Activated T-helper 1 cell treated with Interleukin-2 at 50 U/mL for 16 hours (primary cell): Measurements from ENCODE around the gene SERPINE2.

Experiments used
- DNase-seq: peaks from one replicate; pipeline ENCODE4 v3.0.0-alpha.2; 2020; ENCODE audit warnings: low read depth

SERPINE2 gene

DNA sequence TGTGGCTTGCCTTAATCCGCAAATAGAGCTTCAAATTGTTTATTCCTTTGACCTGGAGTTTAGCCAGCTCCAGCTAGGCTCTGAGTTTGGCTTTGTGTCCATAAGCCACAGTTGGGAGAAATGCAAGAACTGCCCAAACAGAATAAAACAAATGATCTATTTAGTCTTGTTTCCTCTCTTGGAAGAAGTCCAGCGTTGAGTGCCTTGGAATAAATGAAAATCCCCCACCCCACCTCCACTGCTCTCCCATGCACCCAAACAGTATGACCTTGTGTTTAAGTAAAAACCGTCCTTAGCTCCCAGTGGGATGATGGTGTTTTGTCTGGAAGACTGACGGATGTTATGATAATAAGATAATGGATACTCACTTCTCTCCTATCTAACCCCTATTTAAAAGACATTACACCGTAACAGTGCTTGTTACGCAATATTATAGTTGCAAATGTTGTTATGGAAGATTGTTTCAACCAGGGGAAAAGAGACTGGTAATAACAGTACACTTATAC, 3.2 kb upstream of the SERPINE2 start:
- DNase-seq, result no peak

DNA sequence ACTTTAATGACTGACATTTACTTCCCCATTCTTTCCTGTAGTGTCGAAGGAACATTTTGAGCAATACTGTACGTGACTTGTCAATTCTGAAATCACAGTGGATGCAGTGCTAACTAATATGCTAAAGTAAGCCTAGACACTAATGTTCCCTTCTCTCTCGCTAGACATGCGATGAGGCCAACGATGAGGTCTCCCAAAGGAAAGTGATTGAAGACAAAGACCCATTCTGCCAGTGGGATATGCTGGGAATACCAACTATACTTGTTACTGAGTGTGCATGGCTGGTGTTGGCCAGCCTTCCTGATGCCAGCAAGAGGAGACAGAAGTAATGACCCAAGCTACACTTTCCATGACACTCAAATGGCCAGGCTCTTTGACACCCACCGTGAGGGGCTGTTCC, 2.5 kb upstream of the SERPINE2 start:
- DNase-seq, result no peak

DNA sequence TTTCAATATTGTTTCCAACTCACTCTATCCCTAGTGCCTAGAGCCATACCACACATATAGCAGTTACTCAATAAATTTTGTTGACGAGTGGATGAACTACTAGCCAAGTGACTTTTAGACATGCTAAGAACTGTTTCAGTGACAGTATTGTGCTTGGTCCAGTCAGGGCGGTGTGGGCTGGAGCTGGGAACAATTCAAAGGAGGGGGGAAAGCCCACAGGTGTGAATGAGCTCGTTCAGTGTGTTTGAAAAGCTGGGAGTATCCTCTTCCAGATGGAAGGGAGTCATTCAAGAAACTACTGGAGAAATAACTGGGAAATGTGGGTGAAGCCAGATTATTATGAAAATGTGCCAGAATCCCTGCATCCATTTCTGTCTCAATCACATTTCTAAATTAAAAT, 1.7 kb upstream of the SERPINE2 start:
- no peak for DNase-seq

DNA sequence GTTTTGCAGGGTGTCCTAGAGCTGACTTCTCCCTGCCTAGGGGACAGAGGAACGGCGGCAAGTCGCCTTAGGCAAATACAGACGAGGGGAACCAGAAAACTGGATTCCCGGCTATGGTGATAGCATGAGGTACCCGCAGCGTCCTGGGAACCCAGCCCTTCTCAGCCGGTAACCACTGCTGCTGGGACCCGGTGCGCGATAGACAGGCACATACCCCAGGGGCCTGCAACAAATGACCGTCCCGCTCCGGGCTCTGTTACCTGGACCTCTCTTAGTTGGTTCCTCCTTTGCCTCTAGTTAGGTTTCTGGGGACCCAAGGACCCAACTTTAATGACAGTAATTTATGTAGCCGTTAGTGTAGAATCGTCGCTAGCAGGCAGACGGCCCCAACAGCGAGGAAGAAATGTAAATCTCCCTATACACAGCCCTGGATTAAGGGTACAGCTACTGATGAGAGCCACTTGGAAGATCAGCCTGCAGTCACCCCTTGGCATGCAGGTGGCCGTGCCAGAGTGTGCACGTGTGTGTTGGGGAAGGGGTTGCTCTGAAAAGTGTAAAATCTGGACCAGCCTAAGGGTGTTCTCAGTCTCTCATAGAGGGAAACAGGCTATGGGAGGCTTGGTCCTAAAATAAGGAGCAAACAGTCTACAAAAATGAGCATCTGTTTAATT, 819 bp upstream of the SERPINE2 start:
- no peak for DNase-seq

DNA sequence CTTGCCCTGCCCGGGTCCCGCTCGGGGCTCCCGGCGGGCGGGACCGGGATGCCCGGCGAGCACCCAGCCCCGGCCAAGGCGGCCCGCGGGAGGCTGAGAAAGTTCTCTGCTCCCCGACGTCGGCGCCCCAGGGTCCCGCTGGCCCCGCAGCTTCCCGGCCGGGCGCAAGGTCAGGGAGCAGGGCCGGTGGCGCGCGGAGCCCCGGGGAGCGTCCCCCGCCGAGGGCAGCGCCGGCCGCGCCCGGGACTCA, 331 bp downstream of the SERPINE2 start:
- DNase-seq, result no peak

DNA sequence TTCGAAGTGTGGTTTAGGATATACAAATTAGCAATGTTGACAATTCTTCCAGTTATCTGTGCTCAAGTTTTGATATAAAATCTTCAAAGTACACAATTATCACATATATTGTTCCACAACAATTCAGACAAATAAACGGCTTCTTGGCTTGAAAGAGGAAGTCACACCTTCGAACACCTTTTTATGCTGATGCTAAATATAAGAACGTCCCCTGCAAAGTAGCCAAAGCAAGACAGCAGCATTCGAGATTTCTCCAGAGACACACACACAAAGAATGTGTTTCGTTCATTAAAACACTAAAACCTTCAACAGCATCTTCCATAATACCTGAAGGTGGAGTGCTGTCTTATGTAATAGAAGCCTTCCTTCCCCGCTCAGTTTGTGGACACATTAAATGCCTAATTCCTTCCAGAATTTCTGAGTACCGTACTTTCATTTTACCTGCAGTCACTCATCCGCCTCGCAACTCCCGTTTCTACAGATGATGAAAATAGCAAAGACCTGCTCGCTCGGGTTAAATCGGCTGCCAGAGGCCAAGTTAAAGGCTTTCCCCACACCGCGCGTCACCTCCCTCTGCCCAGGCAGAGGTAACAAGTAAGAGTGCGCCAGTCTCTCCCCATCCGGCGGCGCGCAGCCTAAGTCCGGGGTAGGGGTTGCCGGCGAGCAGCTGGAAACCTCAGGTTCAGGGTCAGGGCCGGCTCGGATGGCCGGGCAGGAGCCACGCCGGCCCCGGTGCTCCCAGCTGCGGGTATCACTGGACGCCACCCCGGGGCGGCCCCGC, 847 bp downstream of the SERPINE2 start:
- DNase-seq, result peak; percentile 4

DNA sequence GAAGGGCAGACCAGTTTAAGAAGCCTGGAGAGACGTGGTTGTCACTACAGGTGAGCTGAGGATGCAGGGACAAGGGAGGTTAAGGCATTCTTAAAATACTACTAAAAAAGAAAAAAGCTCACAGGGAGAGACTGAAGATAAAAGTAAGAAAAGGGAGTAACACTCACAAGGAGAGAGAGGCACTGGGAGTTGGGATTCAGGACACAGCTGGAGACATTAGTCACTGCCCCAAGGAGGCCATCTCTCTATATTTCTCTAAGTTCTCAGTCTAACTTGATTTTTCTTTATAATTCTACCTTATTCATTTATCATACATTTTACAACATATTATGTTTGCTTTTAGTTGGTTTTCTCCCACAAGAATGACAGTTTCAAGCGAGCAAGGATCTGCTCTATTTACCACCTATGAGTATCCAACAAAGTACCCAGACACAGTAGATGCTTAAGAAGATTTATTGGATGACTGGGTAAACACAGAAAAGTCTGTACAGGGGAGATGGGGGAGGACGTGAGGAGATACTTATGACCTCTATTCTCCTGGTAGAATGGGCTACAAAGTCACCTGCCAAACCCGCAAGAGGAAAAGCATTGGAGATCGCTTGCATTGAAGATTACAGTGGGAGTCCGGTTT, 2.2 kb downstream of the SERPINE2 start:
- DNase-seq, result no peak

DNA sequence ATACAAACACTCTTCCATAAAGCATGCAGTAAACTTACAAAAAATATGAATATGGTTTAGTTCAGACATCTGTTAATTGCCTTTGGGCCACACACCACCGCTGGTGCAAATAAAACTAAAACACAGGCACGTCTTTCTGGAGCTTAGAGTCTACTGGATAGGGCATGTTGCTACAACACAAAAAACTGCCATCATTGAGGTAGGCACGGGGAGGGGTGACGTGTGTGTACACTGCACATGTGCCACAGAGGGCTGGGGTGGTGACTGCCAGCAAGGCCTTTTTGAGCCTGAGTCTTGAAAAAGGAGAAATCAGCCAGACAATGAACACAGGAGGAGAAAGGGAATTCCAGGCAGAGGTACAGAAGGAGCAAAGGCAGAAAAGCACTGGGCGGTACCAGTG, 5.1 kb downstream of the SERPINE2 start:
- no peak for DNase-seq

DNA sequence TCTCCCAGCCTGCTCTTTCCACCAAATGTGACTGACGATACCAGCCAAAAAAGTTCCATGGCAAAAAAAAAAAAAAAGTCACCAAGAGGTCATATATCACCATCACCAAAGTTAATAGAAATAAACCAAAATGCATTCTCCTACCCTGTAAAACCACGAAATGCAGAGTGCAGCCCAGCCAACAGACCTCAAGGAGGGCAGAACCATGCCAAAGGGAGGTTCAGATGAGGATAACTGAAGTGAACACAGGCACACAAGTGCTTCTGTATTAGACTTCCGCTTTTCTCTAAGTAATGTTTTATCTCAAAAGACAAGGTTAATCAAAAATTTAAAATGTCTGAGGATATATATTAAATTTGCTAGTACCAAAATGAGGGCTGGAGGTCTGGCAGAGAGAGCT, 5.5 kb downstream of the SERPINE2 start:
- no peak for DNase-seq

DNA sequence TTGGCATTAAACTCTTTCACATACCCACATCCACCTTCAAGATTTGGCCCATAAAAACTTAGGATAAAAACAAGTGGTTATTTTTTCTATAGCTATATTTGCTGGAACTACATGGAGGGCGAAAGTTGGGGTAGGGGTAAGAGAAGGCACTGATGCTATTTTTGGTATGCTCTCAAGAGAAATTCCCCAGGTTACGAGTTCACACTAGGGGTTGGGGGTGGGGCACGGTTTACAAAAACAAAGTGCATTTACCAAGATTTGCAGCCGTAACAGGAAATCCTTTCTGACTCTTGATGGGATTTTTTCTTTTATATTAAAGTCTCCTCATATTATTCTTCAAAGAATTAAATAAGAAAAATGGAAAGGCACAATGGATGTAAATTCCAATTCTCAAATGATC, 6.8 kb downstream of the SERPINE2 start:
- no peak for DNase-seq

DNA sequence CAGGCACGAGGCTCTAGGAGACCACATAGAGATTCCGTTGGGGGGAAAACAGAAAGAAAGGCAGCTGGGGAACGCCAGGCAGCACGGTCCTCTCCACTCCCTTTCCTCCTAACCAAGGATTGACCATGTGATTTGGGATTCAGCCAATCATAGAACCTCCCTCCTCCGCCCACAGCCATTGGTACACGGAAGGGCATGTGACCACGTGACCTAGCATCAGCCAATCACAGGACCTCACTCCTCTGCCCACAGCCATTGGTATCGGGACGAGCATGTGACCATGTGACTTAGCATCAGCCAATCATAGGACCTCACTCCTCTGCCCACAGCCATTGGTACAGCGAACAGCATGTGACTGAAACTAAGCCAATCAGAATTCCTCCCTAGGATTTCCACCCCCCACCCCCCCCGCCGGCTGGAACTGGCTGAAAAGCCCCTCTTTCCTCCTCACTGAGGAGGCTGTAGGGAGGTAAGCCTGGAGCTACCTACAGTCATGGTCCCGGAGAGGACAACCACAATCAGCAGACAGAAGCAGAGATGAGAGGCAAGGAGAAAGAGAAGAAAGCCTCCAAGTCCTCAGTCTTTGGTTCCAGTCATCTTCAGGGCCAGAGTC, 7.6 kb downstream of the SERPINE2 start:
- no peak for DNase-seq

DNA sequence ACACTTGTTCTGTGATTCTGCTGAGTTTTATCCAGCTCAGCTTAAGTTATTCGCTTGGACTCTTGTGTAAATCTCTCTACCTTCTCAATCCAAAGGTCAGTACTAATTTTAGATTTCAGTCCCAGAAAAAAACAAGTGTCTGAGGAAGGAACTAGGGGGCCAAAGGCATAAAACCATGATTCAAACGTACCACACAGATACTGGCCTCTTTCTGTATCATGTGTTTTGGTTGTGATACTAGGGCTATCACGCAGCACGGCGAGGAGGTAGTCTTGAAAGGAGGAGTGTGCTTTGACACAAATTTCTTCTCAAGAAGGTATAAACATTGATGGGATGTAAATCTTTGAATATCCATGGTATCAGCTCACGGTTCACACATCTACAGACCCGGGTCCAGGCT, 8.3 kb downstream of the SERPINE2 start:
- no peak for DNase-seq

DNA sequence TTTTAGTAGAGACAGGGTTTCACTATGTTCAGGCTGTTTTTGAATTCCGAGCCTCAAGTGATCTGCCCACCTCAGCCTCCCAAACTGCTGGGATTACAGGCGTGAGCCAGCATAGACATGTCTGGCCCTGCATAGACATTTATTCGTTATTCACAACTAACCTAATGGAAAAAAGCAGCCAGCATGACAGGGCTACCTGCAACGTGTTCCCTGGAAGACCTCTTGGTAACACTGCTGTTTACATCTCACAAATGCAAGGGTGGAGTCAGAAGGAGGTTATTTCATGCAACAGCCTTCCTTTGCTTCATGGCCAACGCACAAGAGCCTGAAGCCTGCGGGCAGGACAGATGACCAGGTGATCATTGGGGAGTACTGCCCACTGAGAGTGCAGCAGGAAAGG, 9.2 kb downstream of the SERPINE2 start:
- no peak for DNase-seq

DNA sequence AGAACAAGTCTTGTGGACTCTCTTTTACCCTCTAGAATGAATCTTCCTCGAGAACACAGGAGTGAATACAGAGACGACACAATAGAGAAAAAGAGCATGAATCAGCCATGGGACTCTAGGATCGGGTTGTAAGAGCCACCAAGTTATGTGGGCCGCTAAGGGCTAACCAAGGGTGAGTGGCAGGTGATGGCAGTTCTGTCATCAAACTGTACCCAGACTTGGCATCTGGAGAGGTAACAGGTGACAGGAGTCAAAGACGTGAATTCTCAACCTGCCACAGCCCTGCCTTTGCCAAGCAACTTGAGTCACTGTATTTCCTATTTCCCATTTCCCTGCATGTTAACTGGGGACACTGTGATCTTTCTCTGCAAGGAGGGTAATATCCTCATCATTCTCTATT, 11.2 kb downstream of the SERPINE2 start:
- no peak for DNase-seq

DNA sequence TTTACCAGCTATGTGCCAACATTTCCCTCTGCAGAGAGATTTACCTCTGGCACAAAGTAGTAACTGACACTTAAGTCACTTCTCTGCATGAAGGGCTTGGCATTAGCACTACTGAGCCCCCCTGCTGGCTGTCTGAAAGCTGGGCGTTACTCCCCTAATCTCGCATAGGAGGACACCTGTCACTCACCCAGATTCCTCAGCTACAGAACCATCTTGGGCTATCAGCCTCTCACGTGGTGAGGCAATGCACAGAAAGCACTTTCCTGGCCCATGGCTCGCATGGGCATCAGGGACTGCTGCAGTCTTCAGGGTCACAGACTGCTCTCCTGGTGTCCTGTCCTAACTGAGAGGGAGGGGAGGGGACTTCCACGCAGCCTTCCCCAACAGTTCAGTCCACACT, 12.0 kb downstream of the SERPINE2 start:
- no peak for DNase-seq

DNA sequence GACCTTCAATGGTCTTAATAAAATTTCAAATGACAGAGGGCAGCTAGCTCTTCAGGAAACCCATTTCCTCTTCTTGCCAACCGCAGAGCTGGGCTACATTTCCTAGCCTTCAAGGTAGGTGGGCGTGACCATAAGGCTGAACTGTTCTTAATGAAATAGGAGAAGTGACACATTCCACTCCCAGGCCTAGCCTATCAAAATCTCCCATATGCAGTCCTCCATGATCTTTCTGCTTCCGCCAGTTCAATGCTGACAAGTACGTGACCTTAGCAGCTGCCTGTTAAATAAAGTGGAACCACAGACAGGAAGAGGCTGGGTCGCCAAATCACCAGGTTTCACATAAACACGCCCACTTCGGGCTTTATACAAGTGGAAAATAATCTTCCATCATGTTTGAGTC, 13.2 kb downstream of the SERPINE2 start:
- peak; percentile 2 for DNase-seq

DNA sequence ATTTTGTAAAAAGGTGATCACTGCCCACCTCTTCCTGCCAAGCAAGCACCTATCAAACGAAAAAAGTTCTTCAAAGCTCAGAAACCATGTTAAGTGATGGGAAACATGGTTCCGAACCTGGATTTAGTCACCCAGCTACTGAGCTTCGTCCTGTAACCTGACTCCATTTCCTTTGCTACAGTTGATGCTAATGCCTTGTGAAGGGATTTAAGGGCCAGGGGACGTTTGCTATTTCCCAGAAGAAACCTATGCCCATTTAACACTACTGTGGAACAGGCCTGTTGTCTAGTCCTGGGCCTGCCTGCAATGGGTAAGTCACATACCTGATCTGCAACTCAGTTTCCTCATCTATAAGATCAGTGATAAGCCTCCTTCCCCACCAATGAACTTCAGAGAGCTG, 14.8 kb downstream of the SERPINE2 start:
- no peak for DNase-seq

DNA sequence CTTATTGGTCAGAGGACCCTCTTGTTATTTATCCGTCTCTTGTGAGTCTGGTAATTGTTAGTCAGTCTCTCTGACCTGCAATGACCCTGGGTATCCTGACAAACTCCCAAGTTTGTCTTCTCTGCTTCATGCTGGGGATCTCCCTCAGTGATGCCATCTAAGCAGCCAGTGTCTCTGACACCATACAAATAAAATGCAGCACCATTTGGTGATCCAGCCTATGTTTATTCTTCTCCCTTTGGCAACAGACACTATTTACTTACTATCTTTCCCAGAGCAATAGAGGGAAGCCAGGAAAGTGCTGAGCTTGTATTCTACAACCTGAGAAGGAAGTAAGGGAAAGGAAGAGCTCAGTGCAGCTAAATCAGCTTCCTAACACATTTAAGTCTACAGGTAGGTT, 15.9 kb downstream of the SERPINE2 start:
- no peak for DNase-seq

DNA sequence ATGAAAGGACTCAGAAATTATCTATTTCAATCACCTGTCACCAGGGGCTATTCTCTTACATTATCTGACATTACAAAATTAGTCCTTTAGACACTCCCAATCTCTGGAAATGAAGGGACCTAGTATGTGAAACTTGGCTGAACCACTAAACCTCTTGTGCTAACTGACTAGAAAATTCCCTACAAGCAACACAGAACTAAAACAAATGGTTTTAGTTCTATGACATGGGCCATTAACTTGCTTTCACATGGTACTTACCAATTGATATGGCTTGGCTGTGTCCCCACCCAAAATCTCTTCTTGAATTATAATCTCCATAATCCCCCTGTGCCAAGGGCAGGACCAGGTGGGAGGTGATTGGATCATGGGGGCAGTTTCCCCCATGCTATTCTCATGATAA, 16.6 kb downstream of the SERPINE2 start:
- DNase-seq, result no peak

DNA sequence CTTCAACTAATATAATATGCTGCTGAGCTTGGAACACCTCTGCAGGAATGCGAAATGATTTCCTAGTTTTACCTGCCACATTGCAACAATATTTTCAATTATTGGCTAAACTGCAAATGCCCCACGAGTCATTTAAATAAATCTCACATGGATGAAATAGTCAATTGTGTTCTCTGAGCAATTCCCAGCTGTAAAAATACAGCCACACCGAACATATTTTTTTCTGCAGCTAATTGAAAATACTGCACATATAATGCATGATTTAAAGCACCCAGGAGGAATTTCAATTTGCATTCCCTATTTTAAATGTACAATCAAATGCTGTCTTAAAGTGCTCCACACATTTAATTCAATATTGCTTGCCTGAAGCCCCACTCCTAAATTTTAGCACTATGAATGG, 18.6 kb downstream of the SERPINE2 start:
- no peak for DNase-seq

DNA sequence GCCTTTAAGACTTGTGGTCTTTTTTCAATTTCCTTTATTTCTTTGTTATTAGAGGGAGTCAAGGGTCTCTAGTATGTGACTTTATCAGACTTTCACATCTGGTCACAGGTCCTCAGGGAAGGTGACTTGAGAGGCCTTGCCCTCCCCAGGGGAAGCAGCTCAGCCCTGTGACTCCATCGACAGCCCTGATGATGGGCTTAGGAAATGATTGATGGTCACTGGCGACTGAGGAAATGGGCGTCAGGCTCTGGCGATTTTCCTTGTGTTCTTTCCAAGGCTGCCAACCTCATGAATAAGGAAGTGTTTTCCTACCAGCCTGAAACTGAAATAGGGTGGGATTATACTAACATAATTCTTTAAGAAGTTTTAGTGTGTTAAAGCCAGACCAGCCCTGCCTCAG, 21.1 kb downstream of the SERPINE2 start:
- DNase-seq, result no peak

DNA sequence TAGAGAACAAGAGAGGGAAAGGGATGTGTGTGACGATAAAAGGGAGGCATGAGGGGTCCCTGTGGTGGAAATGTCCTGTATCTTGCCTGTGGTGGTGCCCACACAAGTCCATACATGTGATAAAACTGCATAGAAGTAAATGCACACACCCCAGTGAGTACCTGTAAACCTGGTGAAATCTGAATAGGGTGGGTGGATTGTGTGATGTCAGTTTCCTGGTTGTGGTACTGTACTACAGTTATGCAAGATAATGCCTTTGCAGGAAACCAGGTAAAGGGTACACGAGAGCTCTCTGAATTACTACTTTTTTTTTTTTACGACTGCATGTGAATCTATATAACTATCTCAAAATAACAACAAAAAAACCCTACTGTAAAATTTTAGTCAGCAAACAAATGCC, 22.1 kb downstream of the SERPINE2 start:
- no peak for DNase-seq

DNA sequence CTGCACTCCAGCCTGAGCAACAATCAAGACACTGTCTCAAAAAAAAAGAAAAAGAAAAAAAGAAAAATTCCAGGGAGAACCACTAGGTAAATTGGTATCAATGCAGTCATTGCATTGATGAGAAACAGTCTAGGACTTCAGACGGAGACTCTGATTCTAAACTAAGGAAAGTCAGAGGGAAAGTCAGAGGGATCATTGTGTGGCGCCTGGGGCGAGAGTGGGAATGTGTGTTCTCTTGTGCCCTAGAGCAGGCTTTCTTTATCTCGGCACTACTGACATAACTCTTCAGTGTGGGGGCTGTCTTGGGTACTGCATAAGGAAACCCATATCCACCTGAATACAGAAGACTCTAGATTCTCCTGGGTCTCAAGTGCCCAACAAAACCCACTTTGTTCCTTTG, 24.8 kb downstream of the SERPINE2 start:
- no peak for DNase-seq
